ENCODE measurements around the gene SETBP1. TPM values are rescaled to one million over a fixed set of nuclear protein-coding genes. Genes with fewer than 3 reads are reported as not detected.
"Not testable (repeated sequence)": the region's sequence is repeated elsewhere in the genome, so short reads cannot be mapped to it uniquely, and the experiment has no call there.

SETBP1 gene
- polyA plus RNA-seq, 1 donor, result 14.8 TPM

DNA sequence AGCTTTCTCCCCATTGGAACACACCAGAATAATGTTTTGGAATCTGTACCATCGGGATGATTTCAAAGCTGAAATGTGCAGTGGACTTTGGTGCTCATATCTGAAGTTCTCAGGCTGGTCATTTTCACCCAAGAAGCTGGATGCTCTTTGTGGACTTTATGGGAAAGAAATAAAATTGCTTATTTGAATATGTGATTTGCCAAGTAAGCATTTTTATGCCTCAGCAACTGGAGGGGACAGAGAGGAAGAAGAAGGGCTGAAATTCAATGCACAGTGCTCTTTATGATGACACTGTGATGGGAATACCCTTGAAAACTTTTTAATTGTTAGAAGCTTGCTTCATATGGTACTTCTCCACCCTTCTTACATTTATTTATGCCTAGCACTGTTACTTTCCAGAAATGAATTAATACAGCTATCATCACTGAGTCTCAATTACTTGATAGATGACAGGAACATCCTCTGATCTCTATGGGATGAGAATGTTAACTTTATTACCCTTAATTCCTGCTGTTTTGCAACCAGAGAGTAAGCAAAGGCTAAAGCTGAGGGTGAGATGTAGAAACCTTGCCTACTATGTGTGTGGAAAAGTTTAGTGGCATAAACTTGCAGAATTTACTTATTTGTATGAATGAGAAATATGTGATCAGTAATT lies 23.6 kb downstream of the SETBP1 start:
- DNase-seq (ENCODE audit: low read depth), result no peak

GRCh38 chr18:44705075-44705675 lies 24.5 kb downstream of the SETBP1 start:
- no peak for DNase-seq (ENCODE audit: low read depth)

DNA sequence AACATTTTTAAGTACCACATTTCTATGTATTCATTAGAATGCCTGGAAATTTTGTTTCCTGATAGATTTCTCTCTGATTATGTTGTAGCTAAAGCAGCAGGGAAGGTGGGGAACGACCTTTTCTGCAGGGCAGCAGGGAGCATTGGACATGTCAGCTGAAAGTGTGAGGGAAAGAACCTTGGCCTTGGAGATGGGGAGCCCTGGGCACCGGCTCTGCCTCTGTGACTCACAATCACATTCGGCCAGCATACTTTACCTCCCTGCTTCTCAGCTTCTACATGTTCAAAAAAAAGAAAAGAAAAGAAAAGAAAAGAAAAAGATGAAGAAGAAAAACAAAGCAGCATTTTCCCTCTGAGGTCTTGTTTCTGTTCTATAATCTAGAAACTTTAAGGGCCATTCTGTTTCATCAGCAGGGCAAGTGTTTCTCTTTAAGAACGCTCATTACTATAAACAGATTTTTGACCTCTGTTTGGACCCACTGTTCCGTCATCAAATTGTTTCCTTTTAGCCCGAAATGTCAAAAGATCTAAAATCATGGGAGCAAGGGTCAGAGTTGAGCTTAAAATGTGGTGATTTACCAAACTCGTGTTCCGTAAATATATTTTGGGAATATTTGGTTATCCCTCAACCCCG lies 27.9 kb downstream of the SETBP1 start:
- DNase-seq (ENCODE audit: low read depth), result no peak

DNA sequence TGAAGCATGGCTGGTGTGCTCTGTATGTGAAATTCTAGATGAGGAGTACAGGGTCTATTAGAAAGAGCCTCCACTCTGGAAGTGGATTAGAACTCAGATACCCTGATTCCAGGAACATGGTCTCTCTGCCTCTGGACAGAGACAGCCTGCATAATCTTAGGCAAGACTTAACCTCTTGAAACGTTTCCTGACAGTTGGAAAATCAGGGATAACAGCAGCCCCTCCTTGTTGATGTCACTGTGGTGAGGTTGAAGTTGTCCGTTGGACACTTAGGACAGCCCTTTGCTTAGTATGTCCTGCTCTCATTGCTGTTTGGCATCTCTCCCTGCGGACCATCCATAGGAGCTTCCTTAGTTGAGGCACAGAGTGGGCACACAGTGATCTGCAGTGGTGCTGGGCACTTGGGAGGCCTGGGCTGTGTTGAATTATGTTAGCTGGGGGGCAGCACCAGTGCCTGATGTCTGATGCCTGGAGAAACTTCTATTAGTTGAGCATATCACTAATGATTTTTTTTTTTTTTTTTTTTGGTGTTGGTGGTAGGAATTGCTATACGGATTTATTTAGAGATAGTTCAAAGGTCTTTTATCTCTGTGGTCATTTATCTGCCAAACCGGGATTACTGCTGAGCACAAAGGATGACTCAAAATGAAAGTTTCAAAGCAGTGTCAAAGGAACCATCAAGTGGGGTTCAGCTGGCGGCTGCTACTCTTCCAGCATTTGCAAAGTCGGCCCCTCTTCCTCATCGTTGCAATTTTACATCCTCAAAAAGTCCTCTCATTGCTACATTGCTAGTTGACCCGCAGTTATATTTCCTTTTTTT lies 28.8 kb downstream of the SETBP1 start:
- DNase-seq (ENCODE audit: low read depth), result no peak

- no peak for DNase-seq (ENCODE audit: low read depth)
Measured at GRCh38 chr18:44710931-44711330, 30.2 kb downstream of the SETBP1 start.

- no peak for DNase-seq (ENCODE audit: low read depth)
Measured at GRCh38 chr18:44712025-44712424, 31.3 kb downstream of the SETBP1 start.

DNA sequence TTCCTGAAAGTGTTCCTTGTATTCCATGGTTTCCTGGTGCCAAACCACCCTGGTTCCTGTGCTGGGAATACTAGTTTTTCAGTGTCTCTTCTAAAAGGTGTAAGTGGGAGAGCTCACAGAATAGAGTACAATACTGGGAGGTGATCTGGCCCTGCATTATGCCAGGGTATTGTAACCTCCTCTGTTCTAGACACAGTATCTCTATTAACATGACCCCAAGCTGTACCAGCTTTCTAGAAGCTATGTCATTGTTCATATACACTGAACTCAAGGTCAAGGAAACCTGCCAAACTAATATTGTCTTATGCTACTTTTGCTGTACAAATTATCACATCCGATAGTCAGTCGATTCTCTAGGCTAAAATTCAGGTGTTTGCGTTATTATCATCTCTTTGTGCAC lies 32.7 kb downstream of the SETBP1 start:
- DNase-seq (ENCODE audit: low read depth), result no peak

GRCh38 chr18:44714376-44714775 lies 33.7 kb downstream of the SETBP1 start:
- DNase-seq (ENCODE audit: low read depth), result no peak

- no peak for DNase-seq (ENCODE audit: low read depth)
Measured at GRCh38 chr18:44715245-44715644, 34.6 kb downstream of the SETBP1 start.

DNA sequence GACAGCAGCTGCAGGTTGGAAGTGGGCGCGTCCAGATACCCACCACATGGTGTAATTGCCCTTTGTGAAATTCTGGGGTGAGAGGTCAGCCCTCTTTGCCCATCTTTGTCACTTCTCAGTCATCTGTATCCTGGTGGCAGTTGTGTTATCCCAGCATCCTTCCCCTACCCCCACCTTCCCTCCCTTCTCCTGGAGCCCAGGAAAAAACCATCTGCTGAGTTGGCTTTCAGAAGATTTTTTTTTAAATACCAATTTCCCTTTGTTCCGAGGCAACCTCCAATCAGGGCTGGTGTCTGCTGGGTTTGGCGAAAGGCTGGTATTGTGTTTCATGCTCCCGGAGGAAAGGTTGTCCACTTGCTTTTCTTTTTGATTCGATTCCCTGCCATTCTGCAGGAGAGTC lies 35.2 kb downstream of the SETBP1 start:
- DNase-seq (ENCODE audit: low read depth), result no peak

DNA sequence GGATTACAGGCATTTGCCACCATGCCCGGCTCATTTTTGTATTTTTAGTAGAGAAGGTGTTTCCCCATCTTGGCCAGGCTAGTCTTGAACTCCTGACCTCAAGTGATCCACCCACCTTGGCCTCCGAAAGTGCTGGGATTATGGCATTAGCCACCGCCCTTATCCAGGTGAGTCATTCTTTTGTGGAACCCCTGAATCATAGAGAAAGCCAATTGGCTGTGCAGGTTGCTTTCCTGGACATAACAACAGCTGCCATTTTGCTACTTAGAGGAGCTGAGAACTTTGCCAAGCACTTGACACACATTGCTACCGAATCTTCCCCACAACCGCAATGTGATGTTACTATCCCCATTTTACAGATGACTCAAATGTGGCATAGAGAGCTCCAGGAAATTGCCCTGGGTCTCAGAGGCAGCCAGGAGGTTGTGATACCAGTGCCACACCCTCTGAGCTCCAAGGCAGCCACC lies 36.0 kb downstream of the SETBP1 start:
- no peak for DNase-seq (ENCODE audit: low read depth)

- DNase-seq (ENCODE audit: low read depth), result no peak
Measured at GRCh38 chr18:44719519-44720060, 38.9 kb downstream of the SETBP1 start.

GRCh38 chr18:44721748-44722147 lies 41.1 kb downstream of the SETBP1 start:
- not testable (repeated sequence) for DNase-seq (ENCODE audit: low read depth)

DNA sequence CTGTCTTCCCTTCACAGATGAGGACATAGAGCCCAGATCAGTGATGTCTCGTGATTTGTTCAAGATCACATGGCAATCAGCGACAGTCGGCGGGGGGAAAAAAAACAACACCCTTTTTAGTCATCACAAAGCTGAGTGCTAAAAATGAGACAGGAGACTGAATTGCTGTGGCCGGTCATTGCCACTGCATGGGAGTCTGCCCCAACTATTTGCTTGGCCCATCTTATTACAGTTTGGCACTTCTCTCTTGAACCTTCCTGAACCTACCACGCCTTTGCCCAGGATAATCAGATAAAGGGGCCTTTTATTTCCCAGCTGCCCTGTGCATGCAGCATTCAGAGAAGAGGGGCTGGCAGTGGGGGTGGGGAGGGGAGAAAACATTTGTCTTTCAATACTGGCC lies 42.7 kb downstream of the SETBP1 start:
- no peak for DNase-seq (ENCODE audit: low read depth)

DNA sequence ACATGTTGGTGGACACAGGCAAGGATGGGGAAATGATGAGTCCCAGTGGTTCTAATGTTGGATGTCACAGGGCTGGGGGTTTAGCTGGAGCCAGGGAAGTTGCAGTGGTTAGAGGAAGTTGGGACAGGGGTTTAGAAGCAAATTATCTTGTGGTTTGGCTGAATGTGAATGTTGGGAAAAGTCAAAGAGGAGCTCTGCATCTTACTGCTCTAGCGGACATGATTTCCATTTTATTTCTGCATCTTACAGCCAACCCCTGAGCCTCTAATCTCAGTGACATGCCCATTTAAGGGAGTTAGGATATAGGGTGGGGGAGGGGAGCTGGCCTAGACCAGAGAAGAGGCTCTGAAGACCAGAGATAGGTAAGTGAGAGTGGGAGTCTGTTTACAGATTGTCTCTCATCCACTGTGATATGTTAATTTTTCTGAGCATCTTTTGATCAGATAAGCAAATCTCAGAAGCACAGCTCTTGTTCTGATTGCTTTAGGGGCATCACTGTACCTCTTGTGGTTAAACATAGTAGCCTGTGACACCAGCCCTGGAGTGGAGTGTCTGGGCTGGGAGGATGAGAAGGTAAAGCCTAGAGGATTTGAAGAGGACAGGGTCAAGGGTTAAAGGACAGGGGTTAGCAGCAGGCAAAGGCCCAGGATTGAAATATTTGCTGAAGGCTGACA lies 43.6 kb downstream of the SETBP1 start:
- no peak for DNase-seq (ENCODE audit: low read depth)

GRCh38 chr18:44725300-44726058 lies 44.8 kb downstream of the SETBP1 start:
- no peak for DNase-seq (ENCODE audit: low read depth)

- DNase-seq (ENCODE audit: low read depth), result no peak
Measured at GRCh38 chr18:44726059-44726421, 45.4 kb downstream of the SETBP1 start.

GRCh38 chr18:44727291-44727690 lies 46.6 kb downstream of the SETBP1 start:
- no peak for DNase-seq (ENCODE audit: low read depth)

GRCh38 chr18:44729631-44730101 lies 49.0 kb downstream of the SETBP1 start:
- DNase-seq (ENCODE audit: low read depth), result no peak

DNA sequence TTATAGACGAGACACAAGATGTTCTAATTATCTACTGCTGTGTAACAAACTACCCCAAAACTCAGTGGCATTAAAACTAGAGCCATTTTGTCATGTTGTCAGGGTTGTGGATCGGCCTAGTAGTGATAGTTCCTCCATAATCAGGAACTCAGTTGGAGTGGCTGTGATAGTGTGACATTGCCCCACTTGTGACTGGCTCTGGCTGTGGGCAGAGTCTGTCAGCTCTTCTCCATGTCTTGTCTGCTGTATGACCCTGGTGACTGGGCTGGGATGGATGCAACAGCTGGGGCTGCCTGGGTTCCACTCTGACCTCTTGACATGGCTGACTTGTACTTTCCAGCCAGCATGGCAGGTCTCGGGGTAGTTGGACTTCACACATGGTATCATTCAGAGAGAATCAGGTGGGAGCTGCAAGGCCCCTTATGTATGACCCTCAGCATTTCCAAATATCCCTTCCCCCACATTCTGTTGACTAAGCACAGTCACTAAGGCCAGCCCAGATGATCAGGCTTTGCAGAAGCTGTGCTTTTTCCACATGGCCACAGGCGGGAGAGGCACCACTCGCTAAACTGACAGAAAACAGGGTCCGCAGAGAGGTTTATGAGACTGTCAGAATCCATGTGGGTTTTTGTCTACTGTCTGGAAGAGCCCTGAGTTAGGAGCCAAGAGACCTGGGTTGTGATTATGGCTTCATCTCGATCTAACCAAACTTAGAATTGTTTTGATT lies 50.3 kb downstream of the SETBP1 start:
- no peak for DNase-seq (ENCODE audit: low read depth)

Measured in forelimb muscle (tissue), 1 donor.